H9 (cell line): Measurements from ENCODE around the gene GDI1. TPM values are rescaled to one million over a fixed set of nuclear protein-coding genes. Genes with fewer than 3 reads are reported as not detected.

ENCODE experiments used
- DNase-seq: peaks from one replicate; pipeline ENCODE4 v3.0.0-alpha.2; 2017
- H2AFZ ChIP-seq: one replicate; pipeline ENCODE4 v1.6.1; 2013; ENCODE audit warnings: mild to moderate bottlenecking, low read length, control low read depth, moderate library complexity
- H2AK5ac ChIP-seq: 2 replicates; pipeline ENCODE4 v1.6.1; 2013; ENCODE audit warnings: low read length, control low read depth, mixed read lengths; ENCODE audit not compliant: insufficient read length
- H2BK120ac ChIP-seq: one replicate; pipeline ENCODE4 v1.6.1; 2013; ENCODE audit warnings: low read depth, mild to moderate bottlenecking, low read length, control low read depth, inconsistent platforms; ENCODE audit not compliant: poor library complexity, severe bottlenecking
- H2BK12ac ChIP-seq: 2 replicates; pipeline ENCODE4 v1.6.1; 2013; ENCODE audit warnings: low read length, control low read depth, mixed read lengths, low read depth; ENCODE audit not compliant: insufficient read length
- H2BK15ac ChIP-seq: 2 replicates; pipeline ENCODE4 v1.6.1; 2013; ENCODE audit warnings: low read depth, low read length, control low read depth
- H2BK20ac ChIP-seq: one replicate; pipeline ENCODE4 v1.6.1; 2013; ENCODE audit warnings: low read depth, mild to moderate bottlenecking, low read length, control low read depth, inconsistent platforms; ENCODE audit not compliant: poor library complexity, severe bottlenecking
- H2BK5ac ChIP-seq: 2 replicates; pipeline ENCODE4 v1.6.1; 2013; ENCODE audit warnings: low read length, control low read depth, mixed read lengths; ENCODE audit not compliant: insufficient read length
- H3K14ac ChIP-seq: 2 replicates; pipeline ENCODE4 v1.6.1; 2013; ENCODE audit warnings: low read length, control low read depth; ENCODE audit not compliant: insufficient read depth
- H3K18ac ChIP-seq: 2 replicates; pipeline ENCODE4 v1.6.1; 2013; ENCODE audit warnings: low read depth, mild to moderate bottlenecking, mixed read lengths, low read length, control low read depth; ENCODE audit not compliant: insufficient read length
- H3K23ac ChIP-seq: 2 replicates; pipeline ENCODE4 v1.6.1; 2013; ENCODE audit warnings: low read length, control low read depth, mixed read lengths, low read depth; ENCODE audit not compliant: insufficient read length
- H3K23me2 ChIP-seq: 2 replicates; pipeline ENCODE4 v1.6.1; 2013; ENCODE audit warnings: low read depth, mild to moderate bottlenecking, mixed read lengths, low read length, control low read depth; ENCODE audit not compliant: insufficient read length, poor library complexity, severe bottlenecking
- H3K27ac ChIP-seq: 2 replicates; pipeline ENCODE4 v1.5.1; 2013; ENCODE audit warnings: low read length, control low read depth, mixed read lengths, low read depth; ENCODE audit not compliant: insufficient read length
- H3K27me3 ChIP-seq: 2 replicates; pipeline ENCODE4 v1.6.1; 2013; ENCODE audit warnings: low read length, control low read depth, inconsistent platforms; ENCODE audit not compliant: insufficient read depth
- H3K4ac ChIP-seq: 2 replicates; pipeline ENCODE4 v1.6.1; 2013; ENCODE audit warnings: low read depth, mild to moderate bottlenecking, control low read depth, inconsistent platforms, low read length, moderate library complexity
- H3K4me1 ChIP-seq: 2 replicates; pipeline ENCODE4 v1.6.1; 2013; ENCODE audit warnings: low read length, control low read depth, inconsistent platforms; ENCODE audit not compliant: insufficient read depth
- H3K4me2 ChIP-seq: 2 replicates; pipeline ENCODE4 v1.6.1; 2013; ENCODE audit warnings: low read length, control low read depth, mixed read lengths; ENCODE audit not compliant: insufficient read length, insufficient read depth
- H3K56ac ChIP-seq: 2 replicates; pipeline ENCODE4 v1.6.1; 2013; ENCODE audit warnings: low read depth, mild to moderate bottlenecking, mixed read lengths, low read length, control low read depth; ENCODE audit not compliant: insufficient read length
- H3K79me1 ChIP-seq: 2 replicates; pipeline ENCODE4 v1.6.1; 2013; ENCODE audit warnings: low read depth, mild to moderate bottlenecking, moderate library complexity, low read length, control low read depth, inconsistent platforms; ENCODE audit not compliant: insufficient read depth, poor library complexity, severe bottlenecking
- H3K79me2 ChIP-seq: 2 replicates; pipeline ENCODE4 v1.6.1; 2013; ENCODE audit warnings: low read length, control low read depth, inconsistent platforms; ENCODE audit not compliant: insufficient read depth
- H3K9ac ChIP-seq: 2 replicates; pipeline ENCODE4 v1.6.1; 2013; ENCODE audit warnings: low read length, control low read depth, mixed read lengths; ENCODE audit not compliant: insufficient read length; ENCODE audit errors: extremely low read depth
- H3K9me3 ChIP-seq: one replicate; pipeline ENCODE4 v1.6.1; 2013; ENCODE audit warnings: low read depth, low read length, inconsistent platforms; ENCODE audit not compliant: control insufficient read depth
- H3T11ph ChIP-seq: one replicate; pipeline ENCODE4 v1.6.1; 2013; ENCODE audit warnings: mild to moderate bottlenecking, low read length, control low read depth, inconsistent platforms
- H4K20me1 ChIP-seq: one replicate; pipeline ENCODE4 v1.6.1; 2013; ENCODE audit not compliant: control insufficient read depth, insufficient read length, insufficient read depth
- H4K5ac ChIP-seq: 2 replicates; pipeline ENCODE4 v1.6.1; 2013; ENCODE audit warnings: low read depth, mild to moderate bottlenecking, mixed read lengths, low read length, control low read depth; ENCODE audit not compliant: insufficient read length
- H4K8ac ChIP-seq: replicated peaks from 2 replicates; pipeline ENCODE4 v1.6.1; 2013; ENCODE audit warnings: low read length, control low read depth, mixed read lengths, low read depth; ENCODE audit not compliant: insufficient read length
- H4K91ac ChIP-seq: 2 replicates; pipeline ENCODE4 v1.6.1; 2013; ENCODE audit warnings: low read depth, mild to moderate bottlenecking, moderate library complexity, mixed read lengths, low read length, control low read depth; ENCODE audit not compliant: insufficient read length
- H3K27ac Mint-ChIP-seq, 3 experiments: 2 replicates in 2 of 3; 3 replicates in 1 of 3; pipeline ENCODE4 v1.8.0; 2020 to 2021; ENCODE audit warnings: mixed read lengths in 3 of 3, mild to moderate bottlenecking in 1 of 3, moderate library complexity in 1 of 3
- H3K27me3 Mint-ChIP-seq: 2 replicates; pipeline ENCODE4 v1.8.0; 2021; ENCODE audit warnings: low read depth, mild to moderate bottlenecking, moderate library complexity, mixed read lengths
- H3K36me3 Mint-ChIP-seq, 3 experiments: 2 replicates in 2 of 3; 3 replicates in 1 of 3; pipeline ENCODE4 v1.8.0; 2020 to 2021; ENCODE audit warnings: low read depth in 3 of 3, mixed read lengths in 3 of 3; ENCODE audit not compliant: insufficient read depth in 1 of 3
- H3K4me1 Mint-ChIP-seq, 2 experiments: 2 replicates each; pipeline ENCODE4 v1.8.0; 2020; ENCODE audit warnings: mixed read lengths in 2 of 2
- H3K4me3 Mint-ChIP-seq, 2 experiments: 2 replicates in 1 of 2; 3 replicates in 1 of 2; pipeline ENCODE4 v1.8.0; 2020 to 2021; ENCODE audit warnings: mild to moderate bottlenecking in 2 of 2, mixed read lengths in 2 of 2, moderate library complexity in 1 of 2
- H3K9me3 Mint-ChIP-seq, 2 experiments: 2 replicates in 1 of 2; 3 replicates in 1 of 2; pipeline ENCODE4 v1.8.0; 2020; ENCODE audit warnings: mild to moderate bottlenecking in 2 of 2, mixed read lengths in 2 of 2, moderate library complexity in 1 of 2
- WGBS: extraction: QIAGEN DNeasy Blood & Tissue Kit; methylation state at CpG from one replicate; pipeline ENCODE4 v1.1.7; 2013; ENCODE audit warnings: missing lambda C conversion rate, low lambda C conversion rate, mixed read lengths; ENCODE audit not compliant: insufficient read length; ENCODE audit errors: extremely low coverage; 5-methylcytosine and 5-hydroxymethylcytosine counted together
- total RNA-seq: library from RNA; stranded (reverse); gene quantifications from 2 replicates; pipeline ENCODE4 v1.2.1, GENCODE V29; 2021
- TF ChIP-seq, protein P1 (sequence below): fragments of 200-600 bp; sonication (generic); conservative IDR thresholded peaks from 3 replicates; pipeline ENCODE4 v1.8.0; 2021; ENCODE audit warnings: antibody characterized with exemption, mild to moderate bottlenecking

Gene GDI1
- total RNA-seq, 1 experiment from 2014 or later, result 111 TPM

DNA sequence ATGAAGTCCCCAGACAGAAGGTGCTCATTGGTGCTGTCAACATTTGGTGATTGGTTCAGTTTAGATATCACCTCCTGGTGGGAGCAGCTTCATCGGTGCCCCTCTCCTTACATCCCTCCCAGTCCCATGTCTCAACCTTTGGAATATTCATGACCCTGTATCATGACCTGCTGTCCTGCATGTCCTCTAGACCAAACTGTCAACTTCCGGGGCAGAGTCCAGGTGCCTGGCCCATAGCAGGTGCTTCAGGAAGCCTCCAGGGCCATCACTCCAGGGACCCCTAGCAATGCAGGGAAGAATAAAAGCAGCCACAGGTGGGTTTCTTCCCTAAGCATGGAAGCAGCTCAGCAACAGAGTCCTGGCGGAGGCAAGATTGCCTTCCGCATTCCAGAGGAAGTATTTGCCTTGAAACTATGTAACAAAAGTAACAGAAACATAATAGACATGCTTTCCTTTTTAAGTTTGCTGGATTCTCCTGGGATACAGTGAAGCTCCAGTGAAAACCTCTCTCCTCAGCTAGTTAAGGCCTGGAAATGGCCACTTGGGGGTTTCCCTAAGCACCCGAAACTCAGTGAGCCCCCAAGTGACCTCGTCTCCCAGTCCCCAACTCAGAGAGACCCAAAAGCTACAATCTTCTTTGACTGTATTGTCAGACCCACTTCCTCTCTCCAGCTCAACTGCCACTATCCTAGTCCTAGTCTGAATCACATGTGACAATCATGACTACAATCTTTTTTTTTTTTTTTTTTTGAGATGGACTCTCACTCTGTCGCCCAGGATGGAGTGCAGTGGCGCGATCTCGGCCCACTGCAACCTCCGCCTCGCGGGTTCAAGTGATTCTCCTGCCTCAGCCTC is 9.8 kb upstream of the GDI1 start:
- Histone ChIP-seq H3K23ac (no peak overlapping the region), H3K4me1 (no peaks in the 10 kb centered on the region), H3K79me2 (no peaks in the 10 kb centered on the region), H2BK20ac (no peak overlapping the region), H3T11ph (no peak overlapping the region), H3K9me3 (peaks cover 29% of the 10 kb centered on the region), H3K23me2 (no peaks in the 10 kb centered on the region), H4K8ac (no peak overlapping the region), H2BK15ac (no peak overlapping the region), H3K18ac (no peak overlapping the region), H3K9ac (no peak overlapping the region), H3K56ac (no peak overlapping the region), H2BK5ac (no peak overlapping the region), H4K20me1 (no peaks in the 10 kb centered on the region), H2AK5ac (no peak overlapping the region), H2AFZ (no peak overlapping the region), H3K27me3 (no peaks in the 10 kb centered on the region), H4K91ac (no peak overlapping the region), H4K5ac (no peak overlapping the region), H2BK12ac (no peak overlapping the region), H3K79me1 (no peaks in the 10 kb centered on the region), H3K4me2 (no peak overlapping the region), H3K27ac (no peak overlapping the region), H2BK120ac (no peak overlapping the region), H3K4ac (no peak overlapping the region), H3K14ac (no peak overlapping the region)
- H3K27ac Mint-ChIP-seq, result no peak overlapping the region
- no peak for DNase-seq
- WGBS, result no CpG with 5 or more reads among the region's 13 CpGs
- H3K4me1 Mint-ChIP-seq, result peaks cover 7 to 20% of the 10 kb centered on the region in 2 experiments
- peaks cover 65 to 72% of the 10 kb centered on the region in 2 experiments for H3K9me3 Mint-ChIP-seq
- H3K27me3 Mint-ChIP-seq, result no peaks in the 10 kb centered on the region
- TF ChIP-seq, protein P1, sequence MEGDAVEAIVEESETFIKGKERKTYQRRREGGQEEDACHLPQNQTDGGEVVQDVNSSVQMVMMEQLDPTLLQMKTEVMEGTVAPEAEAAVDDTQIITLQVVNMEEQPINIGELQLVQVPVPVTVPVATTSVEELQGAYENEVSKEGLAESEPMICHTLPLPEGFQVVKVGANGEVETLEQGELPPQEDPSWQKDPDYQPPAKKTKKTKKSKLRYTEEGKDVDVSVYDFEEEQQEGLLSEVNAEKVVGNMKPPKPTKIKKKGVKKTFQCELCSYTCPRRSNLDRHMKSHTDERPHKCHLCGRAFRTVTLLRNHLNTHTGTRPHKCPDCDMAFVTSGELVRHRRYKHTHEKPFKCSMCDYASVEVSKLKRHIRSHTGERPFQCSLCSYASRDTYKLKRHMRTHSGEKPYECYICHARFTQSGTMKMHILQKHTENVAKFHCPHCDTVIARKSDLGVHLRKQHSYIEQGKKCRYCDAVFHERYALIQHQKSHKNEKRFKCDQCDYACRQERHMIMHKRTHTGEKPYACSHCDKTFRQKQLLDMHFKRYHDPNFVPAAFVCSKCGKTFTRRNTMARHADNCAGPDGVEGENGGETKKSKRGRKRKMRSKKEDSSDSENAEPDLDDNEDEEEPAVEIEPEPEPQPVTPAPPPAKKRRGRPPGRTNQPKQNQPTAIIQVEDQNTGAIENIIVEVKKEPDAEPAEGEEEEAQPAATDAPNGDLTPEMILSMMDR, result no peak
- H3K36me3 Mint-ChIP-seq, result peaks cover 5 to 23% (median 16%) of the 10 kb centered on the region in 3 experiments
- H3K4me3 Mint-ChIP-seq, result peak overlapping the region in 1 of 2 experiments; percentile 26; a peak in 2 of 5 replicates
